Measurements from ENCODE around the gene RFPL4AL1. TPM values are rescaled to one million over a fixed set of nuclear protein-coding genes. Genes with fewer than 3 reads are reported as not detected.
A peak's percentile ranks its signal among the peaks of the same experiment; 100 is the strongest.

The RFPL4AL1 gene
- total RNA-seq, 4 donors from 2014 or later = not detected

DNA sequence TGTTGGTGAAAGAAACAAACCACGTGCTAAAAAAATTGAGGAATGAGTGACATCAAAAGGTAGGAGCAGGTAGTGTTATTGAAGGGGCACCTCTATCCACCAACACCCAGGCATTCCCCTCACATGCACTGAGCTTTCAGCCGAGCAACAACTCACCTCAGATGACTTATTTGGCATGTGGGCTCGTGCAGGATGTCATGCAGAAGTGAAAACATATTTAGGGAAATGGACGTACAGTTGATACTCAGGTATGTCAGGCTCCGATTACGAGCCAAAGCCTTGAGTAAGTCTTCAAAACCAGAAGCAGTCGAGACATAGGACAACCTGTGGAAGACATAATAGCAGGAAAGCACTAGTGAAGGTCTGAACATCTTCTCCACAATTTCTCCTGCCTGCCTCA lies 32.5 kb downstream of the RFPL4AL1 start:
- intact Hi-C loops (cut with DNase I; ENCODE audit: low total_unique reads) = no loop called here

DNA sequence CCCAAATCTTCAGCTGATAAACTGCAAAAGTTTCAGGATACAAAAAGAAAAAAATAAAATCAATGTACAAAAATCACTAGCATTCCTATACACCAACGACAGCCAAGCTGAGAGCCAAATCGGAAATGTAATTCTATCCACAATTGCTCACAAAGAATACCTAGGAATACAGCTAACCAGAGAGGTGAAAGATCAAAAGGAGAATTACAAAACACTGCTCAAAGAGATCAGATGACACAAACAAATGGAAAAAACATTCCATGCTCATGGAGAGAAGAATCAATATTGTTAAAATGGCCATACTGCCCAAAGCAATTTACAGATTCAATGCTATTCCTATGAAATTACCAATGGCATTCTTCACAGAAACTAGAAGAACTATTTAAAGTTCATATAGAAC lies 33.4 kb downstream of the RFPL4AL1 start:
- 84 to 85% methylated on average over 2 of the region's 2 CpGs for WGBS, 2 donors (ENCODE audit: low coverage in 1 of 2)
- Histone ChIP-seq H3K36me3 (no peaks in the 10 kb centered on the region), H3K4me3 (no peak overlapping the region), H3K27me3 (no peaks in the 10 kb centered on the region), H3K4me1 (no peaks in the 10 kb centered on the region), H3K9me3 (no peaks in the 10 kb centered on the region), H3K27ac (no peak overlapping the region)
- TF ChIP-seq, protein P1, sequence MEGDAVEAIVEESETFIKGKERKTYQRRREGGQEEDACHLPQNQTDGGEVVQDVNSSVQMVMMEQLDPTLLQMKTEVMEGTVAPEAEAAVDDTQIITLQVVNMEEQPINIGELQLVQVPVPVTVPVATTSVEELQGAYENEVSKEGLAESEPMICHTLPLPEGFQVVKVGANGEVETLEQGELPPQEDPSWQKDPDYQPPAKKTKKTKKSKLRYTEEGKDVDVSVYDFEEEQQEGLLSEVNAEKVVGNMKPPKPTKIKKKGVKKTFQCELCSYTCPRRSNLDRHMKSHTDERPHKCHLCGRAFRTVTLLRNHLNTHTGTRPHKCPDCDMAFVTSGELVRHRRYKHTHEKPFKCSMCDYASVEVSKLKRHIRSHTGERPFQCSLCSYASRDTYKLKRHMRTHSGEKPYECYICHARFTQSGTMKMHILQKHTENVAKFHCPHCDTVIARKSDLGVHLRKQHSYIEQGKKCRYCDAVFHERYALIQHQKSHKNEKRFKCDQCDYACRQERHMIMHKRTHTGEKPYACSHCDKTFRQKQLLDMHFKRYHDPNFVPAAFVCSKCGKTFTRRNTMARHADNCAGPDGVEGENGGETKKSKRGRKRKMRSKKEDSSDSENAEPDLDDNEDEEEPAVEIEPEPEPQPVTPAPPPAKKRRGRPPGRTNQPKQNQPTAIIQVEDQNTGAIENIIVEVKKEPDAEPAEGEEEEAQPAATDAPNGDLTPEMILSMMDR (IDR thresholded peaks at IDR 0.05) = no peak
- TF ChIP-seq POLR2AphosphoS5 (IDR thresholded peaks at IDR 0.05) (no peak), POLR2A (IDR thresholded peaks at IDR 0.05) (no peak), EP300 (IDR thresholded peaks at IDR 0.05; ENCODE audit: low read depth) (no peak)
- intact Hi-C loops (cut with DNase I; ENCODE audit: low total_unique reads) (no loop called here), in situ Hi-C loops (cut with MboI; ENCODE audit: low pct_ligation_motif_present in 1 of 4, low pct_unique_long_range_greater_than_20kb in 1 of 4, low sequenced_read_pairs in 3 of 4) (no loop called here)
- DNase-seq = no peak

More for the DNA sequence above, 32.5 kb downstream of the RFPL4AL1 start:
- H3K36me3 ChIP-seq = no peaks in the 10 kb centered on the region
- no peak overlapping the region for H3K4me3 ChIP-seq
- H3K27ac ChIP-seq = no peak overlapping the region
- H3K27me3 ChIP-seq = no peaks in the 10 kb centered on the region
- H3K4me1 ChIP-seq = no peaks in the 10 kb centered on the region
- DNase-seq = no peak
- WGBS, 2 donors (ENCODE audit: low coverage in 1 of 2) = 14 to 67% methylated on average over 1 to 7 of the region's 7 CpGs
- no peak for TF ChIP-seq POLR2AphosphoS5 (IDR thresholded peaks at IDR 0.05)
- no peak for TF ChIP-seq POLR2A (IDR thresholded peaks at IDR 0.05)
- TF ChIP-seq, protein P1 (IDR thresholded peaks at IDR 0.05) = no peak
- no peak for TF ChIP-seq EP300 (IDR thresholded peaks at IDR 0.05; ENCODE audit: low read depth)
- in situ Hi-C loops (cut with MboI; ENCODE audit: low pct_ligation_motif_present in 1 of 4, low pct_unique_long_range_greater_than_20kb in 1 of 4, low sequenced_read_pairs in 3 of 4) = no loop called here
- H3K9me3 ChIP-seq = no peaks in the 10 kb centered on the region

DNA sequence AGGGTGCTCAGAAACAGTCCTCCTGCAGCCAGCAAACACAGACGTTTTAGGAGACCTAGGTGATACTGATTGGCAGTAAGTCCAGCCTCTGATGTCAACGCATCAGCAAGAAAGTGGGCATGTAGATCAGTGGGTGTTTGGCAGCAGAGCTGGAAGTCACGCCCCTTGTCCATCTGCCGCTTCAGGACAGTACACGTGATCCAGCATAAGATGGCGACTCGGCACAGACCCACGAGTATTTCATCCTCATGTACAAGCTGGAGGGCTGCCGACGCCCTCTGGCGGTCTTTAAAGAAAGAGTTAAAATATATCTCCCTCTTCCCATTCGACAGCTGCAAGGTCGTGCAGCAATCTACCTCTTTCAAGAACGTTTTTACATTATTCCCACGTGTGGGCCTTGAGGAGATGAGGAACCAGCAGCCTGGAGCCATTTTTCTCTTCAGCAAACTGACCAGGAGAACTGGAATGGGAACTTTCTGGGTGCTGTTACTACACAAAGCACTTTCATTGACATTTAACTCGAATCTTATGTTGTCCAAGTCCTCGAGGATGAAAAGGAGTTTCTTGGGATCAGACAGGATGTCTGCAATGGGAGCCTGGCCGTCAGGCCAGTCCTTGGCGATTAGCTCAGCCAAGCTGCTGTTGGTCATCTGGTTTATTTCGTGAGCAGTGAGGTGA lies 40.6 kb downstream of the RFPL4AL1 start:
- H3K4me3 ChIP-seq = no peak overlapping the region
- intact Hi-C loops (cut with DNase I; ENCODE audit: low total_unique reads) (no loop called here), in situ Hi-C loops (cut with MboI; ENCODE audit: low pct_ligation_motif_present in 1 of 4, low pct_unique_long_range_greater_than_20kb in 1 of 4, low sequenced_read_pairs in 3 of 4) (no loop called here)
- TF ChIP-seq EP300 (IDR thresholded peaks at IDR 0.05; ENCODE audit: low read depth) = no peak
- TF ChIP-seq, protein P1 (IDR thresholded peaks at IDR 0.05) = peak; percentile 21 to 69 (median 49)
- no peaks in the 10 kb centered on the region for H3K27me3 ChIP-seq
- no peaks in the 10 kb centered on the region for H3K9me3 ChIP-seq
- no peaks in the 10 kb centered on the region for H3K4me1 ChIP-seq
- no peaks in the 10 kb centered on the region for H3K36me3 ChIP-seq
- no peak overlapping the region for H3K27ac ChIP-seq
- 28% methylated on average over 20 of the region's 20 CpGs; no CpG with 5 or more reads in 1 of the 2 donors for WGBS, 2 donors (ENCODE audit: low coverage in 1 of 2)
- peak; percentile 71 for DNase-seq

DNA sequence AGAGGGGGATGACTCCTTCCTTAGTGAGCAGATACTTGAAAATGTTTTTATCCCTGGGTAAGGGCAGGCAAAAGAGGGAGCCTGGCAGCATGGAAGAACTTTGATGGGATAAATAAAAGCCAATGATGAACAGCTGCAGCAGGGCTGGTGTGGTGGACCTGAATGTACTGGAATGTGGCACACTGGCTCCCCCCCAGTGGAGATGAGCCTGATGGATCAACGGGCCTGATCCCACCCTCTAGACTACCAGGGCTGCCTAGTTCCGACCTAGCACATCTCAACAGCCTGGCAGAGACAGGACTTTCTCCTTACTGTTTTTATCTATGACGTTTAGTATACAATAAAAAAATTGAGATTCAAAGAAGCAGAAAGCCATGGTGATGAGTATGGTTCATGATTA lies 42.4 kb downstream of the RFPL4AL1 start:
- TF ChIP-seq EP300 (IDR thresholded peaks at IDR 0.05; ENCODE audit: low read depth) = no peak
- TF ChIP-seq POLR2A (IDR thresholded peaks at IDR 0.05) = no peak
- TF ChIP-seq, protein P1 (IDR thresholded peaks at IDR 0.05) = no peak
- no peak for TF ChIP-seq POLR2AphosphoS5 (IDR thresholded peaks at IDR 0.05)
- intact Hi-C loops (cut with DNase I; ENCODE audit: low total_unique reads) = no loop called here
- Histone ChIP-seq H3K36me3 (no peaks in the 10 kb centered on the region), H3K27ac (no peak overlapping the region), H3K4me1 (no peaks in the 10 kb centered on the region), H3K27me3 (peaks cover 3% of the 10 kb centered on the region), H3K9me3 (no peaks in the 10 kb centered on the region), H3K4me3 (no peak overlapping the region)
- in situ Hi-C loops (cut with MboI; ENCODE audit: low pct_ligation_motif_present in 1 of 4, low pct_unique_long_range_greater_than_20kb in 1 of 4, low sequenced_read_pairs in 3 of 4) = no loop called here
- DNase-seq = no peak
- WGBS, 2 donors (ENCODE audit: low coverage in 1 of 2) = 68% methylated on average over 3 of the region's 3 CpGs
